HG02938 (cell line): ENCODE measurements around the gene TNP2.

ENCODE experiments used
- ATAC-seq: cut with Tn5 transposase; IDR thresholded peaks from one replicate; pipeline ENCODE4 v1.9.1; 2021; ENCODE audit warnings: mild to moderate bottlenecking, moderate library complexity; ENCODE audit not compliant: unreplicated experiment

TNP2 gene

GRCh38 chr16:11278681-11279628 lies 9.8 kb upstream of the TNP2 start:
- ATAC-seq = no peak

GRCh38 chr16:11277607-11278337 lies 8.6 kb upstream of the TNP2 start:
- ATAC-seq = no peak

GRCh38 chr16:11276896-11277593 lies 7.9 kb upstream of the TNP2 start:
- no peak for ATAC-seq

- ATAC-seq = no peak
Measured at GRCh38 chr16:11276143-11276895, 7.2 kb upstream of the TNP2 start, which contains the start of gene PRM2. Gene PRM2, minus strand, starts transcription at chr16:11276480. Its CDS starts 110 bp downstream, at chr16:11276370.

GRCh38 chr16:11274964-11275363 lies 5.8 kb upstream of the TNP2 start:
- no peak for ATAC-seq

- no peak for ATAC-seq
Measured at GRCh38 chr16:11273721-11274324, 4.7 kb upstream of the TNP2 start.

- no peak for ATAC-seq
Measured at GRCh38 chr16:11272921-11273720, 4.0 kb upstream of the TNP2 start, which contains the start of gene PRM3. Gene PRM3, minus strand, starts transcription at chr16:11273629. Its CDS starts 34 bp downstream, at chr16:11273595.

GRCh38 chr16:11272484-11272883 lies 3.4 kb upstream of the TNP2 start:
- ATAC-seq = no peak

GRCh38 chr16:11271610-11272009 lies 2.5 kb upstream of the TNP2 start:
- ATAC-seq = no peak

- no peak for ATAC-seq
Measured at GRCh38 chr16:11270602-11271162, 1.6 kb upstream of the TNP2 start.

GRCh38 chr16:11265124-11265523 lies 4.0 kb downstream of the TNP2 start:
- ATAC-seq = no peak

- ATAC-seq = no peak
Measured at GRCh38 chr16:11264155-11264832, 4.8 kb downstream of the TNP2 start.

GRCh38 chr16:11263737-11264136 lies 5.4 kb downstream of the TNP2 start:
- ATAC-seq = no peak

- ATAC-seq = no peak
Measured at GRCh38 chr16:11262915-11263314, 6.2 kb downstream of the TNP2 start.

GRCh38 chr16:11260596-11260966 lies 8.5 kb downstream of the TNP2 start:
- no peak for ATAC-seq

- no peak for ATAC-seq
Measured at GRCh38 chr16:11259655-11260595, 9.2 kb downstream of the TNP2 start.
